Measurements from ENCODE around the gene CHST3. TPM values are rescaled to one million over a fixed set of nuclear protein-coding genes. Genes with fewer than 3 reads are reported as not detected.

CHST3 gene
- total and polyA plus RNA-seq, 9 of the 15 experiments (the other 6 are each of a cell fraction or from before 2014, with no cell fraction given), result 0.01 to 1.3 (median 0.15) TPM

DNA sequence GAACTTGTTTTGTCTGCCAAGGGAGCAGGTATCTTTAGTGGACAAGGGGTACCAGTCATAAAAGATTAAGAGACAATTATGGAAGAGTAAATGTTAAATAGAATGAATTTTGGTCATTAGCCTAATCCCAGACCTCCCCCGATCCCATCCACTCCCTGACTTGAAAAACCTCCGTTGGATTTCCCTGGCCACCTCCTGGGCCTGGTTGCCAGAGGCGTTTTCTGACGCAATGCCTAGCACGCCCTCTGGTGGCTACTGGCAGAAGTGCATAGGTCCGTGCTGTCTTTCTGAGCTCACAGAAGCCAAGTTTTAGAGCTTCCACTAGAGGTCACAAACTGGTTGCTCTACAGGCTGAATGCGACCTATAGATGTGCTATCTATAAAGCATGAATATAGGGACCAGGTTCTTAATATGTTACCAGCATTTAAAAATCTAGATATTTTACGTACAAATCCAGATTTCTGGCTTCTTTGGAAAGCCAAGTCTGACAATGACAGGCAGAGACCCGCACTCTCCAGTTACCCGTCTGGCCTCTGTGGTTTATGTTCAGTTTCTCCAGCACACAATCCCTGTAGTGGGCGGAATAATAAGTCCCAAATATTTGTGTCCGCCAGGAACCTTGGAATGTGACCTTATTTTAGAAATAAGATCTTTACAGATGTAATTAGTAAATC lies 84.4 kb downstream of the CHST3 start (continued):
- TF ChIP-seq, protein P1, sequence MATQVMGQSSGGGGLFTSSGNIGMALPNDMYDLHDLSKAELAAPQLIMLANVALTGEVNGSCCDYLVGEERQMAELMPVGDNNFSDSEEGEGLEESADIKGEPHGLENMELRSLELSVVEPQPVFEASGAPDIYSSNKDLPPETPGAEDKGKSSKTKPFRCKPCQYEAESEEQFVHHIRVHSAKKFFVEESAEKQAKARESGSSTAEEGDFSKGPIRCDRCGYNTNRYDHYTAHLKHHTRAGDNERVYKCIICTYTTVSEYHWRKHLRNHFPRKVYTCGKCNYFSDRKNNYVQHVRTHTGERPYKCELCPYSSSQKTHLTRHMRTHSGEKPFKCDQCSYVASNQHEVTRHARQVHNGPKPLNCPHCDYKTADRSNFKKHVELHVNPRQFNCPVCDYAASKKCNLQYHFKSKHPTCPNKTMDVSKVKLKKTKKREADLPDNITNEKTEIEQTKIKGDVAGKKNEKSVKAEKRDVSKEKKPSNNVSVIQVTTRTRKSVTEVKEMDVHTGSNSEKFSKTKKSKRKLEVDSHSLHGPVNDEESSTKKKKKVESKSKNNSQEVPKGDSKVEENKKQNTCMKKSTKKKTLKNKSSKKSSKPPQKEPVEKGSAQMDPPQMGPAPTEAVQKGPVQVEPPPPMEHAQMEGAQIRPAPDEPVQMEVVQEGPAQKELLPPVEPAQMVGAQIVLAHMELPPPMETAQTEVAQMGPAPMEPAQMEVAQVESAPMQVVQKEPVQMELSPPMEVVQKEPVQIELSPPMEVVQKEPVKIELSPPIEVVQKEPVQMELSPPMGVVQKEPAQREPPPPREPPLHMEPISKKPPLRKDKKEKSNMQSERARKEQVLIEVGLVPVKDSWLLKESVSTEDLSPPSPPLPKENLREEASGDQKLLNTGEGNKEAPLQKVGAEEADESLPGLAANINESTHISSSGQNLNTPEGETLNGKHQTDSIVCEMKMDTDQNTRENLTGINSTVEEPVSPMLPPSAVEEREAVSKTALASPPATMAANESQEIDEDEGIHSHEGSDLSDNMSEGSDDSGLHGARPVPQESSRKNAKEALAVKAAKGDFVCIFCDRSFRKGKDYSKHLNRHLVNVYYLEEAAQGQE (IDR thresholded peaks at IDR 0.05; ENCODE audit: borderline replicate concordance), result peak; percentile 98
- TF ChIP-seq, protein P1 (CRISPR knock-in tag; IDR thresholded peaks at IDR 0.05; ENCODE audit: low read depth), result no peak
- TF ChIP-seq FOXP4 (CRISPR knock-in tag; IDR thresholded peaks at IDR 0.05; ENCODE audit: borderline replicate concordance), result no peak
- TF ChIP-seq NFIC (IDR thresholded peaks at IDR 0.05), result peak; percentile 45; the same call in 1 of the 2 replicates
- no peak for TF ChIP-seq BCL6 (CRISPR knock-in tag; IDR thresholded peaks at IDR 0.05)
- TF ChIP-seq ZBTB33 (CRISPR knock-in tag; IDR thresholded peaks at IDR 0.05), result peak; percentile 63; the same call in 1 of the 2 replicates
- TF ChIP-seq E2F5 (CRISPR knock-in tag; IDR thresholded peaks at IDR 0.05), result 0 out of 2 replicates have a peak, but pooled peaks have one; percentile 37
- no peak for TF ChIP-seq KAT2B (IDR thresholded peaks at IDR 0.05; ENCODE audit: low read depth, low read length)
- TF ChIP-seq, protein P2, sequence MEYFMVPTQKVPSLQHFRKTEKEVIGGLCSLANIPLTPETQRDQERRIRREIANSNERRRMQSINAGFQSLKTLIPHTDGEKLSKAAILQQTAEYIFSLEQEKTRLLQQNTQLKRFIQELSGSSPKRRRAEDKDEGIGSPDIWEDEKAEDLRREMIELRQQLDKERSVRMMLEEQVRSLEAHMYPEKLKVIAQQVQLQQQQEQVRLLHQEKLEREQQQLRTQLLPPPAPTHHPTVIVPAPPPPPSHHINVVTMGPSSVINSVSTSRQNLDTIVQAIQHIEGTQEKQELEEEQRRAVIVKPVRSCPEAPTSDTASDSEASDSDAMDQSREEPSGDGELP (CRISPR knock-in tag; IDR thresholded peaks at IDR 0.05; ENCODE audit: borderline replicate concordance), result peak; percentile 69
- no peak for TF ChIP-seq ZNF263 (CRISPR knock-in tag; IDR thresholded peaks at IDR 0.05; ENCODE audit: borderline replicate concordance)
- TF ChIP-seq, protein P3, sequence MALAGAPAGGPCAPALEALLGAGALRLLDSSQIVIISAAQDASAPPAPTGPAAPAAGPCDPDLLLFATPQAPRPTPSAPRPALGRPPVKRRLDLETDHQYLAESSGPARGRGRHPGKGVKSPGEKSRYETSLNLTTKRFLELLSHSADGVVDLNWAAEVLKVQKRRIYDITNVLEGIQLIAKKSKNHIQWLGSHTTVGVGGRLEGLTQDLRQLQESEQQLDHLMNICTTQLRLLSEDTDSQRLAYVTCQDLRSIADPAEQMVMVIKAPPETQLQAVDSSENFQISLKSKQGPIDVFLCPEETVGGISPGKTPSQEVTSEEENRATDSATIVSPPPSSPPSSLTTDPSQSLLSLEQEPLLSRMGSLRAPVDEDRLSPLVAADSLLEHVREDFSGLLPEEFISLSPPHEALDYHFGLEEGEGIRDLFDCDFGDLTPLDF (CRISPR knock-in tag; IDR thresholded peaks at IDR 0.05), result no peak

Measured in K562 (cell line).